H9 (cell line): ENCODE results near the gene ITGA4. TPM values are rescaled to one million over a fixed set of nuclear protein-coding genes. Genes with fewer than 3 reads are reported as not detected.

ENCODE experiments used
- DNase-seq: peaks from one replicate; pipeline ENCODE4 v3.0.0-alpha.2; 2017
- H2AFZ ChIP-seq: one replicate; pipeline ENCODE4 v1.6.1; 2013; ENCODE audit warnings: mild to moderate bottlenecking, low read length, control low read depth, moderate library complexity
- H2AK5ac ChIP-seq: 2 replicates; pipeline ENCODE4 v1.6.1; 2013; ENCODE audit warnings: low read length, control low read depth, mixed read lengths; ENCODE audit not compliant: insufficient read length
- H2BK120ac ChIP-seq: one replicate; pipeline ENCODE4 v1.6.1; 2013; ENCODE audit warnings: low read depth, mild to moderate bottlenecking, low read length, control low read depth, inconsistent platforms; ENCODE audit not compliant: poor library complexity, severe bottlenecking
- H2BK12ac ChIP-seq: 2 replicates; pipeline ENCODE4 v1.6.1; 2013; ENCODE audit warnings: low read length, control low read depth, mixed read lengths, low read depth; ENCODE audit not compliant: insufficient read length
- H2BK15ac ChIP-seq: 2 replicates; pipeline ENCODE4 v1.6.1; 2013; ENCODE audit warnings: low read depth, low read length, control low read depth
- H2BK20ac ChIP-seq: one replicate; pipeline ENCODE4 v1.6.1; 2013; ENCODE audit warnings: low read depth, mild to moderate bottlenecking, low read length, control low read depth, inconsistent platforms; ENCODE audit not compliant: poor library complexity, severe bottlenecking
- H2BK5ac ChIP-seq: 2 replicates; pipeline ENCODE4 v1.6.1; 2013; ENCODE audit warnings: low read length, control low read depth, mixed read lengths; ENCODE audit not compliant: insufficient read length
- H3K14ac ChIP-seq: 2 replicates; pipeline ENCODE4 v1.6.1; 2013; ENCODE audit warnings: low read length, control low read depth; ENCODE audit not compliant: insufficient read depth
- H3K18ac ChIP-seq: 2 replicates; pipeline ENCODE4 v1.6.1; 2013; ENCODE audit warnings: low read depth, mild to moderate bottlenecking, mixed read lengths, low read length, control low read depth; ENCODE audit not compliant: insufficient read length
- H3K23ac ChIP-seq: 2 replicates; pipeline ENCODE4 v1.6.1; 2013; ENCODE audit warnings: low read length, control low read depth, mixed read lengths, low read depth; ENCODE audit not compliant: insufficient read length
- H3K23me2 ChIP-seq: 2 replicates; pipeline ENCODE4 v1.6.1; 2013; ENCODE audit warnings: low read depth, mild to moderate bottlenecking, mixed read lengths, low read length, control low read depth; ENCODE audit not compliant: insufficient read length, poor library complexity, severe bottlenecking
- H3K27ac ChIP-seq: 2 replicates; pipeline ENCODE4 v1.5.1; 2013; ENCODE audit warnings: low read length, control low read depth, mixed read lengths, low read depth; ENCODE audit not compliant: insufficient read length
- H3K27me3 ChIP-seq: 2 replicates; pipeline ENCODE4 v1.6.1; 2013; ENCODE audit warnings: low read length, control low read depth, inconsistent platforms; ENCODE audit not compliant: insufficient read depth
- H3K4ac ChIP-seq: 2 replicates; pipeline ENCODE4 v1.6.1; 2013; ENCODE audit warnings: low read depth, mild to moderate bottlenecking, control low read depth, inconsistent platforms, low read length, moderate library complexity
- H3K4me1 ChIP-seq: 2 replicates; pipeline ENCODE4 v1.6.1; 2013; ENCODE audit warnings: low read length, control low read depth, inconsistent platforms; ENCODE audit not compliant: insufficient read depth
- H3K4me2 ChIP-seq: 2 replicates; pipeline ENCODE4 v1.6.1; 2013; ENCODE audit warnings: low read length, control low read depth, mixed read lengths; ENCODE audit not compliant: insufficient read length, insufficient read depth
- H3K56ac ChIP-seq: 2 replicates; pipeline ENCODE4 v1.6.1; 2013; ENCODE audit warnings: low read depth, mild to moderate bottlenecking, mixed read lengths, low read length, control low read depth; ENCODE audit not compliant: insufficient read length
- H3K79me1 ChIP-seq: 2 replicates; pipeline ENCODE4 v1.6.1; 2013; ENCODE audit warnings: low read depth, mild to moderate bottlenecking, moderate library complexity, low read length, control low read depth, inconsistent platforms; ENCODE audit not compliant: insufficient read depth, poor library complexity, severe bottlenecking
- H3K79me2 ChIP-seq: 2 replicates; pipeline ENCODE4 v1.6.1; 2013; ENCODE audit warnings: low read length, control low read depth, inconsistent platforms; ENCODE audit not compliant: insufficient read depth
- H3K9ac ChIP-seq: 2 replicates; pipeline ENCODE4 v1.6.1; 2013; ENCODE audit warnings: low read length, control low read depth, mixed read lengths; ENCODE audit not compliant: insufficient read length; ENCODE audit errors: extremely low read depth
- H3K9me3 ChIP-seq: one replicate; pipeline ENCODE4 v1.6.1; 2013; ENCODE audit warnings: low read depth, low read length, inconsistent platforms; ENCODE audit not compliant: control insufficient read depth
- H3T11ph ChIP-seq: one replicate; pipeline ENCODE4 v1.6.1; 2013; ENCODE audit warnings: mild to moderate bottlenecking, low read length, control low read depth, inconsistent platforms
- H4K20me1 ChIP-seq: one replicate; pipeline ENCODE4 v1.6.1; 2013; ENCODE audit not compliant: control insufficient read depth, insufficient read length, insufficient read depth
- H4K5ac ChIP-seq: 2 replicates; pipeline ENCODE4 v1.6.1; 2013; ENCODE audit warnings: low read depth, mild to moderate bottlenecking, mixed read lengths, low read length, control low read depth; ENCODE audit not compliant: insufficient read length
- H4K8ac ChIP-seq: replicated peaks from 2 replicates; pipeline ENCODE4 v1.6.1; 2013; ENCODE audit warnings: low read length, control low read depth, mixed read lengths, low read depth; ENCODE audit not compliant: insufficient read length
- H4K91ac ChIP-seq: 2 replicates; pipeline ENCODE4 v1.6.1; 2013; ENCODE audit warnings: low read depth, mild to moderate bottlenecking, moderate library complexity, mixed read lengths, low read length, control low read depth; ENCODE audit not compliant: insufficient read length
- H3K27ac Mint-ChIP-seq, 3 experiments: 2 replicates in 2 of 3; 3 replicates in 1 of 3; pipeline ENCODE4 v1.8.0; 2020 to 2021; ENCODE audit warnings: mixed read lengths in 3 of 3, mild to moderate bottlenecking in 1 of 3, moderate library complexity in 1 of 3
- H3K27me3 Mint-ChIP-seq: 2 replicates; pipeline ENCODE4 v1.8.0; 2021; ENCODE audit warnings: low read depth, mild to moderate bottlenecking, moderate library complexity, mixed read lengths
- H3K36me3 Mint-ChIP-seq, 3 experiments: 2 replicates in 2 of 3; 3 replicates in 1 of 3; pipeline ENCODE4 v1.8.0; 2020 to 2021; ENCODE audit warnings: low read depth in 3 of 3, mixed read lengths in 3 of 3; ENCODE audit not compliant: insufficient read depth in 1 of 3
- H3K4me1 Mint-ChIP-seq, 2 experiments: 2 replicates each; pipeline ENCODE4 v1.8.0; 2020; ENCODE audit warnings: mixed read lengths in 2 of 2
- H3K4me3 Mint-ChIP-seq, 2 experiments: 2 replicates in 1 of 2; 3 replicates in 1 of 2; pipeline ENCODE4 v1.8.0; 2020 to 2021; ENCODE audit warnings: mild to moderate bottlenecking in 2 of 2, mixed read lengths in 2 of 2, moderate library complexity in 1 of 2
- H3K9me3 Mint-ChIP-seq, 2 experiments: 2 replicates in 1 of 2; 3 replicates in 1 of 2; pipeline ENCODE4 v1.8.0; 2020; ENCODE audit warnings: mild to moderate bottlenecking in 2 of 2, mixed read lengths in 2 of 2, moderate library complexity in 1 of 2
- WGBS: extraction: QIAGEN DNeasy Blood & Tissue Kit; methylation state at CpG from one replicate; pipeline ENCODE4 v1.1.7; 2013; ENCODE audit warnings: missing lambda C conversion rate, low lambda C conversion rate, mixed read lengths; ENCODE audit not compliant: insufficient read length; ENCODE audit errors: extremely low coverage; 5-methylcytosine and 5-hydroxymethylcytosine counted together
- total RNA-seq: library from RNA; stranded (reverse); gene quantifications from 2 replicates; pipeline ENCODE4 v1.2.1, GENCODE V29; 2021
- TF ChIP-seq, protein P1 (sequence below): fragments of 200-600 bp; sonication (generic); conservative IDR thresholded peaks from 3 replicates; pipeline ENCODE4 v1.8.0; 2021; ENCODE audit warnings: antibody characterized with exemption, mild to moderate bottlenecking

Gene ITGA4
- total RNA-seq, 1 experiment from 2014 or later, result 1.3 TPM

DNA sequence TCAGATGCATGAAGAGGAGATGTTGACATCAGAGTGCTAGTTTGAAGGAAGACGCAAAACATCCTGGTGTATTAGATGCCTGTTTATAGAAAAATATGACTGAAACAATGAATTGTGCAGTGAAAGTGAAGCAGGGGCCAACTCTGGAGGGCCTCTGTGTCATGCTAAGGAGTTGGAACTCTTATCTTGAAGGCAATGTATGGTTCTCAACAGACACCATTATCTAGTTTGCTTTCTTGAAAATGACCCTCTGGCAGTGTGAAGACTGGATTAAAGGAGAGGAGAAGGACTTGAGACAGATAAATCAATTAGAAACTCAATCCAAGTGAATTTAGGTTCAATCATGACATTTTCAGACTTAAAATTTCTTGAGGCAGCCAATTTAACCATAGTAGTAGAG lies 63.1 kb downstream of the ITGA4 start:
- no peak overlapping the region; a peak in 1 of 7 replicates for H3K27ac Mint-ChIP-seq
- H2BK5ac ChIP-seq, result no peak overlapping the region
- no peak overlapping the region for H3K56ac ChIP-seq
- no peak overlapping the region for H2BK15ac ChIP-seq
- H3K23me2 ChIP-seq, result no peaks in the 10 kb centered on the region
- H4K8ac ChIP-seq, result no peak overlapping the region
- no peak for DNase-seq
- no peak overlapping the region for H3K4me3 Mint-ChIP-seq
- no peaks in the 10 kb centered on the region for H3K4me1 ChIP-seq
- no peaks in the 10 kb centered on the region for H3K9me3 ChIP-seq
- TF ChIP-seq, protein P1, sequence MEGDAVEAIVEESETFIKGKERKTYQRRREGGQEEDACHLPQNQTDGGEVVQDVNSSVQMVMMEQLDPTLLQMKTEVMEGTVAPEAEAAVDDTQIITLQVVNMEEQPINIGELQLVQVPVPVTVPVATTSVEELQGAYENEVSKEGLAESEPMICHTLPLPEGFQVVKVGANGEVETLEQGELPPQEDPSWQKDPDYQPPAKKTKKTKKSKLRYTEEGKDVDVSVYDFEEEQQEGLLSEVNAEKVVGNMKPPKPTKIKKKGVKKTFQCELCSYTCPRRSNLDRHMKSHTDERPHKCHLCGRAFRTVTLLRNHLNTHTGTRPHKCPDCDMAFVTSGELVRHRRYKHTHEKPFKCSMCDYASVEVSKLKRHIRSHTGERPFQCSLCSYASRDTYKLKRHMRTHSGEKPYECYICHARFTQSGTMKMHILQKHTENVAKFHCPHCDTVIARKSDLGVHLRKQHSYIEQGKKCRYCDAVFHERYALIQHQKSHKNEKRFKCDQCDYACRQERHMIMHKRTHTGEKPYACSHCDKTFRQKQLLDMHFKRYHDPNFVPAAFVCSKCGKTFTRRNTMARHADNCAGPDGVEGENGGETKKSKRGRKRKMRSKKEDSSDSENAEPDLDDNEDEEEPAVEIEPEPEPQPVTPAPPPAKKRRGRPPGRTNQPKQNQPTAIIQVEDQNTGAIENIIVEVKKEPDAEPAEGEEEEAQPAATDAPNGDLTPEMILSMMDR, result no peak
- no peaks in the 10 kb centered on the region for H3K36me3 Mint-ChIP-seq
- H4K5ac ChIP-seq, result no peak overlapping the region
- H3K27me3 ChIP-seq, result no peaks in the 10 kb centered on the region; the same call in 1 of the 2 replicates
- H2BK20ac ChIP-seq, result no peak overlapping the region
- no peak overlapping the region for H3K14ac ChIP-seq
- H3K79me2 ChIP-seq, result no peaks in the 10 kb centered on the region
- no peak overlapping the region for H2AFZ ChIP-seq
- H3K79me1 ChIP-seq, result no peaks in the 10 kb centered on the region
- H3K9me3 Mint-ChIP-seq, result no peaks in the 10 kb centered on the region
- H3K27ac ChIP-seq, result no peak overlapping the region
- H3K4ac ChIP-seq, result no peak overlapping the region
- no peak overlapping the region for H3K18ac ChIP-seq
- H3K27me3 Mint-ChIP-seq, result no peaks in the 10 kb centered on the region
- no peaks in the 10 kb centered on the region for H3K4me1 Mint-ChIP-seq
- H4K20me1 ChIP-seq, result no peaks in the 10 kb centered on the region
- no peak overlapping the region for H3K9ac ChIP-seq
- no peak overlapping the region for H2BK12ac ChIP-seq
- H3K4me2 ChIP-seq, result no peak overlapping the region
- H2BK120ac ChIP-seq, result no peak overlapping the region
- no peak overlapping the region for H2AK5ac ChIP-seq
- no peak overlapping the region for H3T11ph ChIP-seq
- H4K91ac ChIP-seq, result no peak overlapping the region
- H3K23ac ChIP-seq, result no peak overlapping the region
- WGBS, result no CpG with 5 or more reads among the region's 1 CpG
